WTC11 (cell line): ENCODE measurements around the gene TOX2. TPM values are rescaled to one million over a fixed set of nuclear protein-coding genes. Genes with fewer than 3 reads are reported as not detected.

Experiments
- ATAC-seq: fragments of 200-7000 bp; cut with Tn5 transposase; 2 replicates; pipeline ENCODE4 v1.10.0; 2021; ENCODE audit warnings: mild to moderate bottlenecking, moderate library complexity
- CTCF ChIA-PET: fragments of 300-600 bp; sonication (Branson Sonifier 250); formaldehyde crosslinking; loops from one replicate; lab custom pipeline; 2021; ENCODE audit warnings: antibody characterized with exemption; lab: Charles Lee
- POLR2A ChIA-PET: fragments of 350-600 bp; sonication (Branson Sonifier 250); formaldehyde crosslinking; loops from one replicate; lab custom pipeline; 2021; ENCODE audit warnings: antibody characterized with exemption; lab: Charles Lee
- DNase-seq: peaks from one replicate; pipeline ENCODE4 v3.0.0; 2021; ENCODE audit warnings: low spot score
- H3K27ac Mint-ChIP-seq: 2 replicates; pipeline ENCODE4 v1.8.0; 2021; ENCODE audit warnings: mixed read lengths
- H3K27me3 Mint-ChIP-seq: 2 replicates; pipeline ENCODE4 v1.8.0; 2021; ENCODE audit warnings: low read depth, mild to moderate bottlenecking, moderate library complexity, mixed read lengths
- H3K36me3 Mint-ChIP-seq: 2 replicates; pipeline ENCODE4 v1.8.0; 2021; ENCODE audit warnings: mixed read lengths
- H3K4me1 Mint-ChIP-seq: 2 replicates; pipeline ENCODE4 v1.8.0; 2022; ENCODE audit warnings: mixed read lengths
- H3K4me3 Mint-ChIP-seq: 2 replicates; pipeline ENCODE4 v1.8.0; 2021; ENCODE audit warnings: mild to moderate bottlenecking, moderate library complexity, mixed read lengths
- H3K9me3 Mint-ChIP-seq: 2 replicates; pipeline ENCODE4 v1.8.0; 2021; ENCODE audit warnings: mixed read lengths
- ATF3 ChIP-seq: sonication (generic); formaldehyde crosslinking; conservative IDR thresholded peaks from 2 replicates; pipeline ENCODE4 v1.8.1; 2022; ENCODE audit warnings: mild to moderate bottlenecking, missing genetic modification reagents
- CDX4 ChIP-seq: fragments of 250-450 bp; sonication (Bioruptor Pico); IDR thresholded peaks from 2 replicates; pipeline ENCODE4 v1.9.0; 2021; ENCODE audit warnings: moderate library complexity, mild to moderate bottlenecking, inconsistent platforms, borderline replicate concordance
- CREB1 ChIP-seq: sonication (generic); formaldehyde crosslinking; IDR thresholded peaks from 2 replicates; pipeline ENCODE4 v1.8.0; 2023; ENCODE audit warnings: mild to moderate bottlenecking, missing genetic modification reagents
- CREM ChIP-seq: sonication (generic); formaldehyde crosslinking; IDR thresholded peaks from 2 replicates; pipeline ENCODE4 v1.8.1; 2022; ENCODE audit warnings: mild to moderate bottlenecking, missing genetic modification reagents, moderate library complexity
- EMX1 ChIP-seq: fragments of 250-450 bp; sonication (Bioruptor Pico); IDR thresholded peaks from 2 replicates; pipeline ENCODE4 v1.8.0; 2021; ENCODE audit warnings: mild to moderate bottlenecking
- ETV6 ChIP-seq: sonication (generic); formaldehyde crosslinking; IDR thresholded peaks from 2 replicates; pipeline ENCODE4 v1.8.1; 2022; ENCODE audit warnings: mild to moderate bottlenecking, missing genetic modification reagents
- GABPB1 ChIP-seq: sonication (generic); formaldehyde crosslinking; IDR thresholded peaks from 2 replicates; pipeline ENCODE4 v1.8.1; 2023; ENCODE audit warnings: mild to moderate bottlenecking, missing genetic modification reagents
- GTF2I ChIP-seq: fragments of 250-450 bp; sonication (Bioruptor Pico); conservative IDR thresholded peaks from 2 replicates; pipeline ENCODE4 v1.4.0; 2021; ENCODE audit warnings: mild to moderate bottlenecking
- IRF1 ChIP-seq: sonication (generic); formaldehyde crosslinking; IDR thresholded peaks from 2 replicates; pipeline ENCODE4 v1.8.0; 2023; ENCODE audit warnings: missing genetic modification reagents
- JUN ChIP-seq: sonication (generic); formaldehyde crosslinking; IDR thresholded peaks from 2 replicates; pipeline ENCODE4 v1.8.0; 2023; ENCODE audit warnings: mild to moderate bottlenecking, missing genetic modification reagents
- MAX ChIP-seq: sonication (generic); formaldehyde crosslinking; IDR thresholded peaks from 2 replicates; pipeline ENCODE4 v1.8.0; 2022; ENCODE audit warnings: mild to moderate bottlenecking, missing genetic modification reagents
- NFATC4 ChIP-seq: fragments of 250-450 bp; sonication (Bioruptor Pico); IDR thresholded peaks from 2 replicates; pipeline ENCODE4 v1.9.0; 2021; ENCODE audit warnings: mild to moderate bottlenecking
- RELA ChIP-seq: sonication (generic); formaldehyde crosslinking; IDR thresholded peaks from 2 replicates; pipeline ENCODE4 v1.8.1; 2022; ENCODE audit warnings: missing genetic modification reagents, mild to moderate bottlenecking, borderline replicate concordance
- SOX15 ChIP-seq: fragments of 250-450 bp; sonication (Bioruptor Pico); IDR thresholded peaks from 2 replicates; pipeline ENCODE4 v1.9.0; 2021; ENCODE audit warnings: mild to moderate bottlenecking
- TEAD1 ChIP-seq: sonication (generic); formaldehyde crosslinking; IDR thresholded peaks from 2 replicates; pipeline ENCODE4 v1.8.0; 2022; ENCODE audit warnings: mild to moderate bottlenecking, missing genetic modification reagents
- TEAD4 ChIP-seq: sonication (generic); formaldehyde crosslinking; IDR thresholded peaks from 2 replicates; pipeline ENCODE4 v1.8.0; 2022; ENCODE audit warnings: mild to moderate bottlenecking, missing genetic modification reagents
- USF1 ChIP-seq: sonication (generic); formaldehyde crosslinking; IDR thresholded peaks from 2 replicates; pipeline ENCODE4 v1.8.0; 2022; ENCODE audit warnings: mild to moderate bottlenecking, missing genetic modification reagents
- ZBTB21 ChIP-seq: sonication (generic); formaldehyde crosslinking; IDR thresholded peaks from 2 replicates; pipeline ENCODE4 v1.8.1; 2023; ENCODE audit warnings: mild to moderate bottlenecking, missing genetic modification reagents, borderline replicate concordance
- ZNF425 ChIP-seq: fragments of 250-450 bp; sonication (Bioruptor Pico); conservative IDR thresholded peaks from 2 replicates; pipeline ENCODE4 v1.9.0; 2021; ENCODE audit warnings: mild to moderate bottlenecking
- ZNF671 ChIP-seq: fragments of 250-450 bp; sonication (Bioruptor Pico); IDR thresholded peaks from 2 replicates; pipeline ENCODE4 v1.8.0; 2021; ENCODE audit warnings: mild to moderate bottlenecking
- total RNA-seq: library from RNA; stranded (reverse); gene quantifications from 3 replicates; pipeline ENCODE4 v1.2.3, GENCODE V29; 2021

Gene TOX2
- total RNA-seq, 1 experiment from 2014 or later: 3.4 TPM

- Mint-ChIP-seq H3K27me3 (no peaks in the 10 kb centered on the region; the same call in 1 of the 2 replicates), H3K36me3 (no peaks in the 10 kb centered on the region), H3K4me1 (no peaks in the 10 kb centered on the region), H3K9me3 (no peaks in the 10 kb centered on the region), H3K27ac (no peak overlapping the region), H3K4me3 (no peak overlapping the region)
- DNase-seq: no peak
- POLR2A ChIA-PET: no interaction called here
- no peak for TF ChIP-seq EMX1
- no peak for TF ChIP-seq SOX15 (CRISPR knock-in tag)
- TF ChIP-seq USF1 (CRISPR knock-in tag): no peak
- no peak for TF ChIP-seq ZBTB21 (CRISPR knock-in tag)
- TF ChIP-seq NFATC4 (CRISPR knock-in tag): no peak
- TF ChIP-seq ZNF671 (CRISPR knock-in tag): no peak
- no peak for TF ChIP-seq GABPB1 (CRISPR knock-in tag)
- no peak for TF ChIP-seq CDX4 (CRISPR knock-in tag)
- no peak for TF ChIP-seq MAX (CRISPR knock-in tag)
- no peak for TF ChIP-seq ZNF425 (CRISPR knock-in tag)
- no peak for TF ChIP-seq IRF1 (CRISPR knock-in tag)
- TF ChIP-seq TEAD1 (CRISPR knock-in tag): no peak
- no peak for TF ChIP-seq GTF2I
- TF ChIP-seq ATF3 (CRISPR knock-in tag): no peak
- TF ChIP-seq CREM (CRISPR knock-in tag): no peak
- TF ChIP-seq TEAD4 (CRISPR knock-in tag): no peak
- no peak for TF ChIP-seq CREB1 (CRISPR knock-in tag)
- TF ChIP-seq ETV6 (CRISPR knock-in tag): no peak
- no peak for TF ChIP-seq RELA (CRISPR knock-in tag)
- CTCF ChIA-PET: interaction anchor here (1.0 to 2.1 kb wide), 5 partner anchors 23 to 330 kb away, joined by 3 to 7 read pairs (median 5); no protein-coding TSS in a partner anchor
- no peak for ATAC-seq
Measured at GRCh38 chr20:44079291-44079690, 164.6 kb downstream of the TOX2 start.

GRCh38 chr20:44080064-44080463 lies 165.4 kb downstream of the TOX2 start:
- no peak for ATAC-seq
- no peak for TF ChIP-seq JUN (CRISPR knock-in tag)
- TF ChIP-seq, all 79 proteins: peak for 0
- ChIA-PET POLR2A (no interaction called here), CTCF (interaction anchor here (0.6 to 2.1 kb wide), 16 partner anchors 10 to 359 kb away, joined by 3 to 7 read pairs (median 3); no protein-coding TSS in a partner anchor)
- Mint-ChIP-seq H3K27ac (no peak overlapping the region), H3K27me3 (no peaks in the 10 kb centered on the region; the same call in 1 of the 2 replicates), H3K9me3 (no peaks in the 10 kb centered on the region), H3K36me3 (no peaks in the 10 kb centered on the region), H3K4me3 (no peak overlapping the region), H3K4me1 (no peaks in the 10 kb centered on the region)
- DNase-seq: no peak
